IPS DF 4.7 (cell line): ENCODE data around the gene GABRR2.
"Not testable (repeated sequence)": the region's sequence is repeated elsewhere in the genome, so short reads cannot be mapped to it uniquely, and the experiment has no call there.

ENCODE experiments used
- DNase-seq: peaks from one replicate; pipeline ENCODE4 v3.0.0-alpha.2; 2013; ENCODE audit warnings: low spot score; ENCODE audit errors: extremely low read depth

Gene GABRR2

DNA sequence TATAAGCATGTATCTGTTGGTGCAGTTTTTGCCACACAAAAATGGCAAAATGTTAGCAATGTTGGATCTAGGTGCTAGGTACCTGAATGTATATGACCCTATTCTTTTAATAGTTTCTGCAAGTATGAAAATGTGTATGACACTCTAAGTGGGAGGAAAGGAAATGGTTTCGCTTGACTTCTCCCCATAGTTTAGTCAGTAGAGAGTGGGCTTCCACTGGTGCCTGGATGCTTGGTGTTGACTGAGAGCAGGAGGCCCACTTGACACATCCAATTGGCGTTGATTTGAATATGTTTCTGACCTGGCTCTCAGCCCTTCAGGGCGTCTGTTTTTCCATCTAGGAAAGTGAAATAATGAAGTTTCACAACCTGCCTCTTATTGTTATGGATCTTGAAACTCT, 56.2 kb downstream of the GABRR2 start:
- DNase-seq = no peak

DNA sequence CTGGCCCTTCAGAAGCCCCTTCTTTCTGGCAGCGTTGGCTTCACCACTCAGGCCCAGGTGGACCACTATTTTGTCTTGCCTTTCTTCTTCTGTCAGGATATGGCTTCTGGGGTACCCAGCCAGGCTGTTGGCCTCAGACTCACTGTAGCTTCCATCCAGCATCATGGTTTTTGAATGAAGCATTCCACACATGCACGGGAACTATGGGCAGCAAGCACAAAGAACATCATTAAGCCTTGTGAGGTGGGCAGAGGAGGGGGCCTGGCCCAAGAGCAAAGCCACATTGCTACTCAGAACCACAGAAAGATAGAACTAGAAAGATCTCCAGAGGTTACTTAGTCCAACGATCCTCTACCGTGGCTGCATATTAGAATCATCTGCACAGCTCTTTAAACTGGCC, 57.3 kb downstream of the GABRR2 start:
- DNase-seq = no peak

DNA sequence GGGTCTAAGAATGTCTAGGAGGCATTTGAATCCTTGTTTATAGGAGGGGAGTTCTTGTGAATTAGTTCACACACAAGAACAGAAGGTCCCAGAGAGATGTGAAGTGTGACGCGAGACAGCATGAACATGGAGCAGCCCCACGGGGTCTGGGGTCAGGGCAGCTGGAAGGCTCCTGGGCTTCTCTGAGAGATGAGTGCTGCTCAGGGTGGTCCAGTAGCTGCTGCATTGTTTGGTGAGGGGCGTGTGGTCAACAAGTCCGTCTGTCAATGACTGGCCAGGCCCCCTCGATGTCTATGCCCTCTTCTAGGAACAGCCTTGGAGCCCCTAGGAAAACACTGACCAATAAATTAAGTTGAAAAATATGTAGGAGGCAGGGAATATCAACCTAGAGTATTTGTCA, 57.8 kb downstream of the GABRR2 start:
- DNase-seq = no peak

DNA sequence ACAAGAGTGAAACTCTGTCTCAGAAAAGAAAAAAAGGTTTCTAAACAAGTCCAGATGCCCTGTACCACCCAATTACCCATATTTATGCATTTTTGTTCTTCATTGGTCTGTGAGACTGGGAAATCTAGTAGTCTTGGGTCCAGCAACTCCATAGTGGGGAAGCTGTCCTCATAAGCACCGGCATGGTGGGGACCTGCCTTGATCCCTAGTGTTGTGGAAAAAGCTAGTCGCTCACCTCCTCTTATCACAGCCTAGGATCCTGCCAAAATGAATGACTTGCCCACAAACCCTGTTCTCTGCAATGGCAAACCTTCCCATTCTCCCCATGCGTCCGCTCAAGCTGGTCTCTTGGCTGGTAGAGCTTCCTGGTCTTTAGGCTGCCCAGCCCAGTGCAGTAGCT, 59.7 kb downstream of the GABRR2 start:
- no peak for DNase-seq

DNA sequence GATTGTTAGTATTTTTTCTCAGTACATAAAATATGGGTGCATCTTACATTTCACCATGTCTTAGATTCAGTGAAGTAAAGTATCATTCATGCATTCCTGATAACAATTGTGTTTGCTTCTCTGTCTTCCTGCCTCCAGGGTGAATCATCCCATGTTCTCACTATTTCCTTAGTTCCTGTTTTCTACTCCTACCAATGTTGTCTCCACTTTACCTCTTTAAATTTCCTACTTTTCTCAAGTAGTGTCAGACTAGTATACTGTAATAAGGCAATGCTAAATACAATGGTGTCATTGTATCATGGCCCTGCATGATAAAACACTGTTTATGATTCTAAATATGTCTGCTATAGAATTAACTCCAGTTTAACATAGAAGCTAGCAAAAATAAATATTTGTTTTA, 60.5 kb downstream of the GABRR2 start:
- DNase-seq = no peak

DNA sequence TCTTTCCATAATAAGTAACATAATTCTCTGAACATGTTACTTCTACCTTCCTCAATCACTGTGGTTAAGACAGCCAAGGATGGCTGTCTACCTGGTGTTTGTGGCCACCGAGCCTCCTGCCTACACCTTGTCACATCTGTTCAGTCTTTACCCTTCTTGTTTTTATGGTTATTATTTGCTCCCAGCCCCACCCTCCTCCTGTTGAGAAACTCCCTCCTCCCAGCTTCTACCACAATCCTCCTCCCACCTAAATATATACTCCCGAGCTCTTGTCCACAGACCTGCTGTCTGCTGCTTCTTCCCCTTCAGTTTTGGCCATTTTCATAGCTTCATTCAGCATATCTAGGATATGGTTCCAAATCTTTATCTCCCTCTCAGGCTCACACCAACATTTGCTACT, 62.2 kb downstream of the GABRR2 start:
- DNase-seq = no peak

DNA sequence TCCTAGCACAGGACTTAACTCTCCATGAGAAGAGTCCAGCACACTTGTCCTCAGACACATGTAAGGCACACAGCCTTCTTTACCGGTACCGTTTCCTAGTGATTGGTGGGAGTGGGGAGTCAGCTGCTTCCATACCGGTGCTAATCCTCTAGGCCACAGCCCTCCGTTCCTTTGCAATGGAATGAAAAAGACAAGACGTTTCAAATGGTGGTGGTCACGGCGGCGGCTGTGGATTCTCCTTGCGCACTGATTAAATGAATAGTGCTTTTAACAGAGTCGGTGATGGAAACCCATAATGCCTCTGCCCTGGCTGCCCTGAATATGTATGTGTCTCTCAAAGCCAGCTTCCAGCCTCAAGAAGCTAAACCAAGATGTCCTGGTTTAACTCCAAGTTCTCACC, 63.1 kb downstream of the GABRR2 start:
- no peak for DNase-seq

DNA sequence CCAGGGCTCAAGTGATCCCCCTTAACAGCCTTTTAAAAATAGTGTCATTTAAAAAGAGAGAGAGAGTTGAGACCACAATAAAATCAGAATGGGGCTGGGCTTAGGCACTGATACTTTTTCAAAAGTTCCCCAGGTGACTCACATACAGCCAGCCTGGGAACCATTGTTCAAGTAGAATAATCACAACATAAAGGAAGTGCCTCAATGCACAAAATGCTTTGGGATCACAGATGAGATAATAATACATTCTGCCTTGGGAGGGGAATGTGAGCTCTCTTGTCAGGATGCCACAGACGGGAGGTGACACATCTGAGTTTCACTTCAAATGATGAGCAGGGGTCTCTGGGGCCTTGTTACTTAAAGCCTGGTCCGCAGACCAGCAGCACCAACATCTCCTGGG, 63.9 kb downstream of the GABRR2 start:
- no peak for DNase-seq

DNA sequence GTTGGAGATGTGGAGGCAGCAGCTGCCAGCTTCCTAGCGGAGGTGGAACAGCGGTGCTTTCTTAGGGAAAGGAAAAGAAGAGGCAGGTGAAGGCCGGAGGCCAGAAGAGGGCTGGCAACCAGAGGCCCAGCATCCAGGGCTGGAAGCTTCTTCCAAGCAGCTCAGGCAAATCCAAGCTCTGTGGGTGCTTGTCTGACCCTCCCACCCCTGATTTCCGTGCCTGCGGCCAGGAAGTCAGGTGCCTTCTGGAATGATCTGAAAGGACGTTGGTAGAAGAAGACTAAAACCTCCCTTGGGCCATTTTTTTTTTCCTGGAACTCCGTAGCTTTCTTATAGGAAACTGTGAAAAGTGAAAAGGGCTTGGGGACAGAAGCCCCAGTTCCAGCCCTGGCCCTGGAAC, 64.9 kb downstream of the GABRR2 start:
- DNase-seq = no peak

DNA sequence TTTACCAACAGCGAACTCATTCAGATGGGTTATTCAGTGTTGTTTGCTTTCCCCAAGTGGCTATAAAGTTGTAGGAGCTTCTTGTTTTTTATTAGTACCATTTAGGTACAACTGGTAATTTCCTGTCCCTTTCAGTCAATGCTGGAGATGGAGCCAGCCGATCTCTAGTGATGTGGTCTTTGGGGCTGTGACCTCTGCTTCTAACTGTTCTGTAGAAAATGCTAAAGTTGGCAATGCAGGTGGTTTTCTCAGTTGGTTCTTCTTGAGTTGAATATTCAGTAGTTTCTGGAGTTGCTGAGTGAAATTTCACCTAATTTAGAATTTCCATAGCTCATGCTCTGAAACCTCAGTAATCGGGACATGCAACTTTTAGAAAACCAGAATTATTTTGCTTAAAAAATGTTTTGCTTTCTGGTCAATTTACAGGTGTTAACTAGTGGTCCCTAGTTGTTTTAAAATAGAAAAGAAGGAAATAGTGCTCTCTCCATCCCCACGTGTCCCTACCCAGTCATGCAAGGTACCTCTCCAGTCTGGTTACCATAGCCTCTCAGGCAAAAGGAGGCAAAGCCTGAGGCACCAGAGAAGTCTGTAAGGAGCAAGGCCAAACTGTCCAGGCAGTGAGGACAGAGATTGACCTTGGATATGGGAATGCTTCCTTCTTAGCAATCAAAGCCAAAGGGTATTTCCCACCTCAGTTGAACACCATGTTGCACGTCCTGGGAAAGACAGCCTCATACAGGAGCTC, 70.7 kb downstream of the GABRR2 start:
- no peak for DNase-seq

DNA sequence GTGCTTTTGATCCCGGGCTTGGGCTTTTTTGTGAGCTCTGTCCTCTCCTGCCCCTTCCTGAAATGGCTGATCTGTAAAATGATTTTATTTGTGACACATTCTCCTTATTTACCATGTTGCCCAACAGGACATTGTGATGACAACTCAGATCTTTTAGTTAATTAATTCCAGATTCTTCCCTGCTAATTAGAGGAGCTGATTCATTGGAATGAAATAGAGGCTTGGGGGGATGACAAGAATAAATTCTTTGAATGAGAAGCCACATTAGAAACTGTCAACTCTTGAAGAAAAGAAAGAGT, 71.8 kb downstream of the GABRR2 start:
- DNase-seq = no peak

DNA sequence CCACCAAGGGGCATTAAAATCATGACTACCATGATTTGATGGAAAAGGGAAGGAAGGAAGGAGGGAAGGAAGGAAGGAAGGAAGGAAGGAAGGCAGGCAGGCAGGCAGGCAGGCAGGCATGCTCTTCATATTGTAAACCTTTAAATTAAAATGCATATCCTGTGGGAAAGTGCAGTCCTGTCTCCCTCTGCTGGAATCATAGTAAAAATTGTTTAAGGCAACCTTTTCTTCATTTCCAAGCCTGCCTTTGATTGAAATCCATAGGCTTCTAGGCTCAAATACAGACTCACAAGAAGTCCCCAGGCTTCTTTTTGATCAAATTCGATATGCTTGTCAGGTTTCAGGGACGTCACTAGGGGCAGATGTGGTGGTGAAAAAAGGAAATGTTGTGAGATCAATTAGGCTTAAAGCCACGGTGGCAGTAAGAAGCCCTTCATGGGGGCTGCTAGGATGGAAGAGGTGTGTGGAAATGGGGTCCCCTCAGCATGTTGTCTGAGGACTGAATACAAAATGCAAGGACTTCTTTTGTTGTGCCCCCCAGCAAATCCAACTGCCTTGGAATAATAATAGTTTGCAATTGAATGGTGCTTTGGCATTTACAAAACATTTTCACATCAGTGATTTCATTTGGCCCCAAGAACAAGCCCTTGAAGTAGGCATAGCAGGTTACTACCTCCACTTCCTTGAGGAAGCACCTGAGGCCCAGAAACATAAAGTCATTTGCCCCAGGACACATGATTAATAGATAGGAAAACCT, 72.3 kb downstream of the GABRR2 start:
- DNase-seq = no peak

DNA sequence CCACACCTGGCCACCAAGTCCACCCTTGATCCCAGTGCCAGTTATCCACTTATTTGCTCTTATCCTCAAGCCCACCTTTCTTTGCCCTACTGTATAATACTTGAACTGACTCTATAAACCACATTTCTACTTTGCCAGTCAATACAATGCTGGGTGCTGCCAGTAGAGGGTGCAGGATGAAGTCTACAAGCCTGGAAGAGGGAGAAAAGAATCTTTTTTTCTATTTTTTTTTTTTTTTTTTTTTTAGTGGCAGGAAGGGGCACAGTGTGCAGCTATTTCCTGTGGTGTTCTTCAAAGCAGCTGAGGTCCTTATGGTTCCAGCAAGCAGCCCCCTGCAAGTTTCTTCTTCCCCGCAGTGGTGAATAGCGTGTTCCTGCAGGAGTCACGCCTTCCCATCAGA, 75.8 kb downstream of the GABRR2 start:
- DNase-seq = no peak

DNA sequence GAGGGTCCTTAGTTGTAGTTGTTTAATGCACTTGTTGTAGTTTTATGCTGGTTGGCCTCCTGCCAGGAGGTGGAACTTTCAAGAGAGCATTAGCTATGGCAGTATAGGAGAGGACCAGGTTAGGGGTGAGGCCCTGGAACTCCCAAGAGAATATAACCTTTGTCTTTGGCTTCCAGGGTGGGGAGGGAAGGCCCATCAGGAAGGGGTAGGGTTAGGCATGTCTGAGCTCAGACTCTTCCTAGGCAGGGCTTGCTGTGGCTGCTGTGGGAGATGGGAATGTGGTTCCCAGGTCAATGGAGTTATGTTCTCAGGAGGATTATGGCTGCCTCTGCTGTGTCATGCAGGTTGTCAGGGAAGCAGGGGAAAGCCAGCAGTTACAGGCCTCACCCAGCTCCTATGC, 77.9 kb downstream of the GABRR2 start:
- no peak for DNase-seq

DNA sequence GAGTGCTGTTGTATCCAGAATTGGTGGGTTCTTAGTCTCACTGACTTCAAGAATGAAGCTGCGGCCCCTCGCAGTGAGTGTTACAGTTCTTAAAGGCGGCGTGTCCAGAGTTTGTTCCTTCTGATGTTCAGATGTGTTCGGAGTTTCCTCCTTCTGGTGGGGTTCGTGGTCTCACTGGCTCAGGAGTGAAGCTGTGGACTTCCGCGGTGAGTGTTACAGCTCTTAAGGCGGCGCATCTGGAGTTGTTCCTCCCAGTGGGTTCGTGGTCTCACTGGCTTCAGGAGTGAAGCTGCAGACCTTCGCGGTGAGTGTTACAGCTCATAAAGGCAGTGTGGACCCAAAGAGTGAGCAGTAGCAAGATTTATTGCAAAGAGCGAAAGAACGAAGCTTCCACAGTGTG, 81.5 kb downstream of the GABRR2 start:
- DNase-seq = not testable (repeated sequence)

DNA sequence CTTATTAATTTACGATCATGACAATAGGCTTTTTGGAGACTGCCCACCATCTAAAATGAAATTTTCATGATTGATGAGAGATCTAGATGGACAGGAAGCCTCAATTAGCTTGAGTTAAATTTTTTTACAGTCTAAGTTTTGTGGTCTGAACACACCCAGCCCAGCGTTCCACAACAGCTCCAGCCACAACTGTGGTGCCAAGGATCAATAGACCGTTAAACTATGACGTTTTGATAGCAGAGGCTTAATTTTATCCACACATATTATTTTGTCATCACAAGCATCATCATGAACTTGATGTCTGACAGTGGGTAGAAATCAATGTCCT, 92.4 kb downstream of the GABRR2 start:
- DNase-seq = no peak

DNA sequence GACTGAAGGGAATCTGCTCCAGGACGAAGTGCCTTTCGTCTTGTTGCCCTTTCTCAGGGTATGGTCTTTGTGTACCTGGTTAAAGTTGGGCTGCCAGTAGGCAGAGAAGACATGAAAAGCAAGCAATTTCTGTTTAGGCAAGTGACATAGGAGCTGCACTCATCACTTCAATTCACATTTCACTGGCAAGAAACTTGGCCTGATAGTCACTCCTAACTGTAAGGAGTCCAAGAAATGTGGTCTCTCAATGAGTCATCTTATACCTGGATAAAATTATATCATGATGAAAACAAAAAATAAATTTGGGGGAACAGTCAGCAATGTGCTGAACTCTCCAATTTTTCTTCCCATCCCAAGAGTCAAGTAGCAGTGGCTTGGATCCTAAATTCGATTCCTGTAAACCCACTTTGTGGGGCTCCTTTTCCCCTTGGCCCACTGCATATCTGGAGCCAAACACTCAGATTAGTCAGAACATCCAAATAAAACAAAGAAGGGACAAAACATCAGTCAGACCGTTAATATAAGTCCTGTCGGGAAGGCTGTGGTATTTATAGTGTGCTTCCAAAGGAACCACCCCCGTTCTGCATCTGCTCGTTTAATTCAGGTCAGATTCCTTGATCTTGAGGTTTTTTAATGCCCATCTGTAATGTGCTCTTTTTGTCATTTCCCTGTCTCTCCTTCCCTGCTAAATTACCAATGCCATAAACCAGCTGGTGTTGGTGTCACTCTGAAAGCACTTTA, 93.0 kb downstream of the GABRR2 start:
- no peak for DNase-seq

DNA sequence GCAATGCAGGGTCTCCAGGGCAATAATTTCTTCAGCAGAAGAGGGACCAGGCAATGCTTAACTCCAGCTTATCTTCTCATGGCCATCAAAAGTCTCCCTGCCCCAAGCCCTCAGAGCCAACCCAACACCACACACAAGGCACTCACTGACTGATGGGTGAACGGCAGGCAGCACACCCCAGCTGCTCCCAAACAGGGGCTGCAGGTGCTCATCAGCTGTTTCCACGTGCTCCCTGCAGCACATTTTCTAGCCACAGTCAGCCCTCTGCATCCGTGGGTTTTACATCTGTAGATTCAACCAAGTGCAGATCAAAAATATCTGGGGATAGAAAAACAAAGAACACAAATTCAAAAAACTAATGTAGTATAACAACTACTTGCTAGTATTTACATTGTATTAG, 94.0 kb downstream of the GABRR2 start:
- DNase-seq = no peak

DNA sequence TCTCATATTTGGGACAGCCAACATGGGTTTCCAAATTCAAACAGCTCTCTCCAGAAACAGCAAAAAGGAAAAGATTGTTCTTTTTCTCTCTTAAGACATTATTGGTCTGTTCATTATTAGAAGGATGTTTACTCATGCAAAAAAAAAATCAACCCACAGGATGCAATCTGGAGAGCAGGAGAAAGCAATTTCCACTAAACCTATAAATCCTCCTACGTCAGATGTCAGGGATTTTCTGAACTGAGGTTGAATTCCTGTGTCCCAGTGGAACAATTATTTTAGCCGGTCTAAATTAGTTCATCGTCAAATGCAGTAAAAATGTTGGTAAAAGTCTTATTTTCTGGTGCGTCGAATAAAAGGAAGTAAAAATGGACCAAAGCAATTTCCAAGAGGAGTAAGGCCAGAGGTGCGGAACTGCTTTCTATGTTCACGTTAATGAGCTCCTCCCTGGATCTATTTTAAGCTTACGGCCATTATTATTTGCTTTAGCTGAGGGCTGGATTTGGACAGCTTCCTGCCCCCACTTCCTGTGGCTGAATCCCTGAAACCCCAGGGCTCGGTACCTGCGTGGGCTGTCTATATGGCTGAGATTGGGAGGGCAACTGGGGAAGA, 97.7 kb downstream of the GABRR2 start, which contains the start of gene GABRR1:
GABRR1 (minus strand) TSS at position 60 of the 612 bp plus-strand sequence; CDS start at position 24, 36 bp downstream.
- no peak for DNase-seq

DNA sequence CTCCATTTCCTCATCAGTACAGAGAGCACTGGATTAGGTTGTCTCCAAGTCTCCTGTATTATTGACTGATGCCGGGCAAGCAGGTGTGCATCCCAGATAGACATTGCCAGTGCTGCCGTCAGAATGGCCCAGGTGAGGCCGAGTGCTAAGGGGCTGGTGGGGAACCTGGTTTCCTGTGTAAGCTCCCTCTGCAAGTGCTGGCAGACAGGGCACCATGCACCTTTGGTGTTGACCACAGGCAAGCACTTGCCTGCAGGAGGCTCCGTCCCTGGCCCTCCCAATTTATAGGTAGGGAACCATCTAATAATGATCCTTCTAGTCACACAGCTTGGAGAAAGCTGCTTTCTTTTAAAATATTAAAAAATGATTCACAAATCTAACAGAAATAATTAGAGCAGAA, 98.7 kb downstream of the GABRR2 start:
- no peak for DNase-seq

DNA sequence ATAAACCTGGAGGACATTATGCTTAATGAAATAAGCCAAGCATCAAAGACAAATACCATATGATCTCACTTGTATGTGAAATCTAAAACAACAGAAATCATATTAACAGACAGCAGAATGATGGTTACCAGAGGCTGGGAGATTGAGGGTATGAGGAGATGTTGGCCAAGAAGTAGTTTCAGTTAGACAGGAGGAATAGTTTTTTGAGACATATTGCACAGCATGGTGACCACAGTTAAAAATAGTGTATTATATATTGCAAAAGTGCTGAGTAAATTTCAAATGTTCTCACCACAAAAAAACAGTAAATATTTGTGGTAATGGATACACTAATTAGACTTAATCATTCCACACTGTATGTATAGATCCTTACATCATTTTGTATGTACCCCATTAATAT, 99.7 kb downstream of the GABRR2 start:
- no peak for DNase-seq

DNA sequence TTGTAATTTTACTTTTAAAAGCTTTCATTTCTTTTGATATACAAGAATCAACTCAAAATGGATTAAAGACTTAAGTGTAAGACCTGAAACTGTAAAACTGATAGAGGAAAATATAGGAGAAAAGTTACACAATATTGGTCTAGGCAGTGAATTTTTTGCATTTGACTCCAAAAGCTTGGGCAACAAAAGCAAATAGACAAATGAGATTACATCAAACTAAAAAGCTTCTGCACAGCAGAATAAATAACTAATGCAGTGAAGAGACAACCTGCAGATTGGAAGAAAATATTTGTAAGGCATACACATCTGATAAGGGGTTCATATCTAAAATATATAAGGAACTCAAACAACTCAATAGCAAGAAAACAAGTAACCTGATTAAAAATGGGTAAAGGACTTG, 100.9 kb downstream of the GABRR2 start:
- no peak for DNase-seq
